Activated naive CD8-positive, alpha-beta T cell treated with anti-CD3 and anti-CD28 coated beads, Interleukin-2, amount 50 U/mL, for 16 hours (primary cell): ENCODE data around the gene ST3GAL3.

Source experiments
- DNase-seq: peaks from one replicate; pipeline ENCODE4 v3.0.0-alpha.2; 2020; ENCODE audit warnings: low read depth, low spot score

Gene ST3GAL3

GRCh38 chr1:43849670-43850069 is 142.3 kb downstream of the ST3GAL3 start:
- no peak for DNase-seq

- no peak for DNase-seq
These were observed 143.4 kb downstream of the ST3GAL3 start for GRCh38 chr1:43850591-43851233.

GRCh38 chr1:43851561-43852338 is 144.4 kb downstream of the ST3GAL3 start:
- DNase-seq = no peak

GRCh38 chr1:43853161-43853921 is 146.0 kb downstream of the ST3GAL3 start:
- no peak for DNase-seq

GRCh38 chr1:43854473-43854872 is 147.1 kb downstream of the ST3GAL3 start:
- no peak for DNase-seq

GRCh38 chr1:43856188-43856587 is 148.9 kb downstream of the ST3GAL3 start:
- DNase-seq = no peak

- DNase-seq = no peak
These were observed 149.8 kb downstream of the ST3GAL3 start for GRCh38 chr1:43857163-43857562.

GRCh38 chr1:43858324-43858723 is 151.0 kb downstream of the ST3GAL3 start:
- no peak for DNase-seq

- no peak for DNase-seq
These were observed 154.0 kb downstream of the ST3GAL3 start for GRCh38 chr1:43861337-43861736.

- no peak for DNase-seq
These were observed 154.8 kb downstream of the ST3GAL3 start for GRCh38 chr1:43861988-43862735.

- DNase-seq = no peak
These were observed 157.0 kb downstream of the ST3GAL3 start for GRCh38 chr1:43864111-43865045.

- DNase-seq = no peak
These were observed 158.9 kb downstream of the ST3GAL3 start for GRCh38 chr1:43866201-43866600.

GRCh38 chr1:43867976-43868740 is 160.8 kb downstream of the ST3GAL3 start:
- DNase-seq = no peak

- no peak for DNase-seq
These were observed 161.4 kb downstream of the ST3GAL3 start for GRCh38 chr1:43868741-43869067.

GRCh38 chr1:43870306-43870705 is 163.0 kb downstream of the ST3GAL3 start:
- DNase-seq = no peak

- DNase-seq = no peak
These were observed 164.0 kb downstream of the ST3GAL3 start for GRCh38 chr1:43871181-43871910.

GRCh38 chr1:43872280-43872679 is 164.9 kb downstream of the ST3GAL3 start:
- DNase-seq = no peak

GRCh38 chr1:43873851-43874250 is 166.5 kb downstream of the ST3GAL3 start:
- no peak for DNase-seq

GRCh38 chr1:43874716-43875115 is 167.4 kb downstream of the ST3GAL3 start:
- no peak for DNase-seq
